GM18861 (cell line): Measurements from ENCODE around the gene ADGRV1.
A peak's percentile ranks its signal among the peaks of the same experiment; 100 is the strongest.

Source experiments
- ATAC-seq: cut with Tn5 transposase; IDR thresholded peaks from one replicate; pipeline ENCODE4 v1.9.1; 2021; ENCODE audit not compliant: unreplicated experiment

ADGRV1 gene

GRCh38 chr5:91146230-91146629, 587.6 kb downstream of the ADGRV1 start:
- ATAC-seq: no peak

GRCh38 chr5:91146905-91147600, 588.5 kb downstream of the ADGRV1 start:
- ATAC-seq: no peak

GRCh38 chr5:91150234-91150633, 591.6 kb downstream of the ADGRV1 start:
- no peak for ATAC-seq

GRCh38 chr5:91150636-91151035, 592.0 kb downstream of the ADGRV1 start:
- ATAC-seq: no peak

GRCh38 chr5:91151947-91152346, 593.4 kb downstream of the ADGRV1 start:
- no peak for ATAC-seq

- no peak for ATAC-seq
Observed at GRCh38 chr5:91154338-91154737, 595.7 kb downstream of the ADGRV1 start.

GRCh38 chr5:91155274-91155673, 596.7 kb downstream of the ADGRV1 start:
- ATAC-seq: no peak

GRCh38 chr5:91156242-91156641, 597.6 kb downstream of the ADGRV1 start:
- no peak for ATAC-seq

GRCh38 chr5:91158011-91158410, 599.4 kb downstream of the ADGRV1 start:
- no peak for ATAC-seq

GRCh38 chr5:91159647-91160046, 601.0 kb downstream of the ADGRV1 start:
- no peak for ATAC-seq

GRCh38 chr5:91160714-91161285, 602.2 kb downstream of the ADGRV1 start:
- ATAC-seq: no peak

- ATAC-seq: peak; percentile 95
Observed at GRCh38 chr5:91162534-91163381, 604.2 kb downstream of the ADGRV1 start.

- ATAC-seq: no peak
Observed at GRCh38 chr5:91164424-91164823, 605.8 kb downstream of the ADGRV1 start.

- no peak for ATAC-seq
Observed at GRCh38 chr5:91166059-91166807, 607.6 kb downstream of the ADGRV1 start.

GRCh38 chr5:91168859-91169258, 610.3 kb downstream of the ADGRV1 start:
- ATAC-seq: no peak

- no peak for ATAC-seq
Observed at GRCh38 chr5:91170266-91170665, 611.7 kb downstream of the ADGRV1 start.

GRCh38 chr5:91171322-91171721, 612.7 kb downstream of the ADGRV1 start:
- ATAC-seq: no peak

GRCh38 chr5:91174396-91174795, 615.8 kb downstream of the ADGRV1 start:
- no peak for ATAC-seq

GRCh38 chr5:91175708-91176107, 617.1 kb downstream of the ADGRV1 start:
- no peak for ATAC-seq

- no peak for ATAC-seq
Observed at GRCh38 chr5:91176288-91177016, 617.9 kb downstream of the ADGRV1 start.

- ATAC-seq: no peak
Observed at GRCh38 chr5:91177085-91177484, 618.5 kb downstream of the ADGRV1 start.
